Stimulated activated CD8-positive, alpha-beta memory T cell treated with anti-CD3 and anti-CD28 coated beads, Interleukin-4, amount 100 ng/mL, for 1 hour (primary cell): ENCODE measurements around the gene LECT2.

Experiments used
- DNase-seq, 2 donors: peaks; one replicate each; pipeline ENCODE4 v3.0.0-alpha.2; 2020; ENCODE audit warnings: low read depth in 2 of 2, low spot score in 1 of 2

LECT2 gene

GRCh38 chr5:135941711-135942110 is 13.1 kb downstream of the LECT2 start:
- no peak for DNase-seq

- no peak for DNase-seq
Measured at GRCh38 chr5:135937245-135937911, 17.4 kb downstream of the LECT2 start.

GRCh38 chr5:135934939-135935338 is 19.8 kb downstream of the LECT2 start:
- no peak for DNase-seq

- no peak for DNase-seq
Measured at GRCh38 chr5:135930949-135931295, 23.9 kb downstream of the LECT2 start.

GRCh38 chr5:135930029-135930948 is 24.5 kb downstream of the LECT2 start:
- no peak for DNase-seq

GRCh38 chr5:135921388-135921787 is 33.4 kb downstream of the LECT2 start:
- no peak for DNase-seq

GRCh38 chr5:135920199-135920598 is 34.6 kb downstream of the LECT2 start:
- DNase-seq: no peak

- no peak for DNase-seq
Measured at GRCh38 chr5:135916638-135917263, 38.0 kb downstream of the LECT2 start.

- no peak for DNase-seq
Measured at GRCh38 chr5:135915466-135916001, 39.2 kb downstream of the LECT2 start.

GRCh38 chr5:135913713-135914626 is 40.8 kb downstream of the LECT2 start:
- no peak for DNase-seq

- DNase-seq: no peak
Measured at GRCh38 chr5:135905144-135905543, 49.6 kb downstream of the LECT2 start.

GRCh38 chr5:135901633-135902032 is 53.1 kb downstream of the LECT2 start:
- no peak for DNase-seq

- DNase-seq: no peak
Measured at GRCh38 chr5:135900276-135900675, 54.5 kb downstream of the LECT2 start.

GRCh38 chr5:135898651-135899050 is 56.1 kb downstream of the LECT2 start:
- DNase-seq: no peak
